Fibroblast of skin of left quadriceps (primary cell): ENCODE data around the gene RANBP2.

ENCODE experiments used
- DNase-seq, 2 experiments: peaks; one replicate each; pipeline ENCODE4 v3.0.0-alpha.2; 2013; ENCODE audit warnings: low read depth in 2 of 2

The RANBP2 gene

DNA sequence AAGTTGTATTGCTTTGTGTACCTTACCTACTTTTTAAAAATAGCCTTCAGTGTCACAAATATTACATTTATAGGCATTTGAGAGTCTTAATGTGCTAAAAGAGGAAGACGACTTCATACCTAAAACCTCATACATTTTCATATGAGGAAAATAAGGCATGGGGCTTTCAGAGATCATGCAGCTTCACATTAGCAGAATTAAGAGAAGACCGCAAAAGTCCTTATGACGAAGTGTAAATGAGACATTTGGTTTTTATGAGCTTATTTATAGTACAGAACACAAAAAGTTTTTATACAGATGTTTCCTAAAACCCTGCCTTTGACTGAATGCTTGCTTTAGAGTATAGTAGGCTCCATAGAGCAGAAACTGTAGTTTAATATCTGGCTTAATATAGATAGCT lies 57.2 kb downstream of the RANBP2 start:
- no peak for DNase-seq

DNA sequence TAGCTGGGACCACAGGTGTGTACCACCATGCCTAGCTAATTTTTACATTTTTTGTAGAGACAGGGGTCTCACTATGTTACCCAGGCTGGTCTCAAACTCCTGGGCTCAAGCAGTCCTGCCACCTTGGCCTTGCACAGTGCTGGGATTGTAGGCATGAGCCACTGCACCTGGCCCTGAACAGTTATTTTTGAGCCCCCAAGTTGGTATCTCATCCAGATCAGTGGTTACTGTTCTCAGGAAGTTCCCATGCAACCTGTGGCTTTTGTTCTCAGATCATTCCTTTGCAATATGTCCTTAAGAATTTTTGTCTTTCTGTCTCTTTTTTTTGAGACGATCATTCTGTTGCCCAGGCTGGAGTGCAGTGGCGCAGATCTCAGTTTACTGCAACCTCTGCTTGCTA lies 59.6 kb downstream of the RANBP2 start:
- no peak for DNase-seq

DNA sequence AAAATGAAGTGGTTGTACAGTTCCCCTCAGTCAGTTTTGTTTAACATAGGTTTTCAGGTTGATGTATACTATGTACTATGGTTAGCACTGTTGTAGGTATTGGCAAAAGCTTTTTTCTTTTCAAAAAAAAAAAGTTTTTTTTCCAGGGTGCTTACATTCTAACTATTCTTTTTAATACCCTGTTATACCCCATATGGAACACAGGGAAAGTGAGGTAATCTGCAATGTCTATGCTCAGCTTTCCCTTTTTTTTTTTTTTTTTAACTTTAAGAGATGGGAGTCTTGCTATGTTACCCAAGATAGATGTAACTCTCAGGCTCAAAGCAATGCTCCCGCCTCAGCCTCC lies 66.7 kb downstream of the RANBP2 start:
- DNase-seq, result no peak

DNA sequence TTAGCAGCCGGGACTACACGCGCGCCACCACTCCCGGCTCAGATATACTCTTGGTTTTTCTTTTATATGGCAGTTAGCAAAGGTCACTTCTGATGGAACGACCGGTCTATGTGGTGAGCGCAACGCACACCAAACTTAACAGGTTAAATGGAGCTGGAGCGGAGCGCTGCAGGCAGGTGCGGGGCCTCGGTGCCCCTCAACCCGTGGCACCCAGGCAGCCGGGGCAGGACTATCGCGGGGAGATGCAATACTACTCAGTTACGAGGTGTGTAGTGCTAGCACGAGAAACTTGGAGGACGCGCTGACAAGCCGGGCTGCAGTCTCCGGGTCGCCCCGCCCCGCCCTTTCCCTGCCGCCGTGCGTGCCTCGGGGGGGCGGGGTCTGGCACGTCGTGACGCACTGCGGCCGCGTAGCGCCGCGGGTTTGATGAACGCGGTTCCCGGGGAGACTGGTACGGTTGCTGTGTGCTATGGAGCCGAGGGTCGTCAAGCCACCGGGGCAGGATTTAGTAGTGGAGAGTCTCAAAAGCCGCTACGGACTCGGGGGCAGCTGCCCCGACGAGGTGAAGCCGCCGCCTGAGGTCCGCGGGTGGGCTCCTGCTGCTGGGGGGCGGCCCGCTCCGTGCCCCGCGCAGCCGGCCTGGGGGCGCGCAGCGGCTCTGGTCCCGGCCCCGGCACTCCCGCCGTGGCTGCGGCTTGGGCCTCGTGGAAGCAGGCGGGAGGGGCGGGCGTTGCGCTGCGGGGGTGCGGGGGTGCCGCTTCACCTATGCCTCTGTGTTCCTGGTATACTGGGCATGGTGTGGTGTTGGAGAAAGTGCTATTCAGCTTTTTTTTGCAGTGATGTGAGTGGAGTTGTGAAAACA lies 67.3 kb downstream of the RANBP2 start, which contains the start of gene CCDC138:
CCDC138 (plus strand) TSS at position 418 of the 862 bp plus-strand sequence; CDS start at position 470, 52 bp downstream.
- DNase-seq, result peak; percentile 65 to 68

DNA sequence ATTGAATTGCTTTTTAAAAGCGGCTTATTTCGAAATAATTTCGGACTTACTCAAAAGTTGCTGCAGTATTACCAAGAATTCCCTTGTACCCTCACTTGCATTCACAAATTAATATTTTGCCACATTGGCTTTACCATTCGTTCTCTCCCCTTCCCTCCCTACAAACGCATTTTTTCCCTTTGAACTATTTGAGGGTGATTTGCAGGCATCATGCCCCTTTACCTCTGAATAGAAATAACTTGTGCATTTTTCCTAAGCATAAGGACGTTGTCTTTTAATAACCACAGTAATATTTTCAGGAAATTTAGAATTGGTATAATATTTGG lies 67.9 kb downstream of the RANBP2 start:
- no peak for DNase-seq

DNA sequence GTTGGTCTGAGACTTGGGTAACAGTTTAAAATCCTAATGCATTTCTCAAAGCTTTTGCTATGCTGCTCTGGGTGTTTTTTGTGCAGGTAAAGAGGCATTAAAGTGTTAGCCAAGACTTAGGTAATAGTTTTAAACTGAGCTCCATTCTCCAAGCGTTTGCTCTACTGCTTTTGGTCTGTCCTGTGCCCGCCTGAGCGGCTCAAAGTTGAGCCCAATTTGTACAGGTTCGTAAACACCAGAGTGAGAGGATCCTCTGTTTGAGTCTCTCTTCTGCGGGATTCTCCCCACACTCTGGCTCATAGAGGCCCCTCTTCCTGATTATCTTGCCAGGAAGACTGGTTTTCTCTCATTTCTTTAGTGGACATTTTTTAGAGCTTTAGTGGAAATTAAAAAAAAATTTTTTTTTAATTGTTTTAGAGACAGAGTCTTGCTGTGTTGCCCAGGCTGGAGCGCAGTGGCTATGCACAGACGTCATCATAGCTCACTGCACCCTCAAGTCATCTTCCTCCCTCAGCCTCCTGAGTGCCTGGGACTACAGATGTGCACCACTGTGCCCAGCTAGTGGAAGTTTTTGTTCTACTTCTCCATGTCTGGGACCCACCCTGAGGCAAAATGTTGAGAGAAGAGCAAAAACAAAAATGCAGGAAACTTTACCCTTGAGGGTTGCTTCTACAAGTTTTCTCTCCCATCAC lies 83.9 kb downstream of the RANBP2 start:
- no peak for DNase-seq

DNA sequence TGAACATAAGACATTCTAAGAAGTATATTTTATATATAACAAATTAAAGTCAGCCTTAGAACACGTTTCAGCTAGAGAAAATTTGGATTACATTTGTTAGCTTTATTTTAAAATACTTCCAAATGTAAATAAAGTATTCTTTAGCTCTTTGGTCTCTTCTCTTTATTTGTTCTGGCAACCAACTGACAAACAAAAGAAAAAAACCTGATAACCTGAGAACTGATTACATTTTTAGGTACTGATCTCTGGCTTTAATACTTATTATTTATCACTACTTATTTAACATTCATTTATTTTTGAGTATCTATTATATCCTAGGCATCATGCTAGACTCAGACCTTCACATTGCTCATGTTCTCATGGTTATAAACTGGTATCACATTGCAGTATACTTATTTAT lies 85.8 kb downstream of the RANBP2 start:
- no peak for DNase-seq

DNA sequence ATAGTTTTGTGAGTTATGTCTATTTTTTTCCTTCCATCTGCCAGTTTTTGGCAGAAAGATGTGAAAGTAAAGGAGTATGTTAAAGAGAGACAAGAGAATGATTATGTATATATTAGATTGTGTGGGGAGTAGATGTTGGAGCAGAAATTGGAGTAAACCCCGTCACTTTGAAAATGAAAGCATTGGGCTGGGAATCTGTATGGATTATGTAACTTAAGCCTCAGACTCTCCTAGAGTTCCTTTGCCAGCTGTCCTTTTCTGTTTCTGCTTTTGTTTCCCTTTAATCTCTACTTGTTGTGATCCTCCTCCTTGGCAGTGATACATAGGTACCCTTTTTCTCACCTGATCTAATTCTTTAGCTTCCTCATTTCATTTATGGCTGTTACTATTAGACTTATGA lies 86.5 kb downstream of the RANBP2 start:
- no peak for DNase-seq

DNA sequence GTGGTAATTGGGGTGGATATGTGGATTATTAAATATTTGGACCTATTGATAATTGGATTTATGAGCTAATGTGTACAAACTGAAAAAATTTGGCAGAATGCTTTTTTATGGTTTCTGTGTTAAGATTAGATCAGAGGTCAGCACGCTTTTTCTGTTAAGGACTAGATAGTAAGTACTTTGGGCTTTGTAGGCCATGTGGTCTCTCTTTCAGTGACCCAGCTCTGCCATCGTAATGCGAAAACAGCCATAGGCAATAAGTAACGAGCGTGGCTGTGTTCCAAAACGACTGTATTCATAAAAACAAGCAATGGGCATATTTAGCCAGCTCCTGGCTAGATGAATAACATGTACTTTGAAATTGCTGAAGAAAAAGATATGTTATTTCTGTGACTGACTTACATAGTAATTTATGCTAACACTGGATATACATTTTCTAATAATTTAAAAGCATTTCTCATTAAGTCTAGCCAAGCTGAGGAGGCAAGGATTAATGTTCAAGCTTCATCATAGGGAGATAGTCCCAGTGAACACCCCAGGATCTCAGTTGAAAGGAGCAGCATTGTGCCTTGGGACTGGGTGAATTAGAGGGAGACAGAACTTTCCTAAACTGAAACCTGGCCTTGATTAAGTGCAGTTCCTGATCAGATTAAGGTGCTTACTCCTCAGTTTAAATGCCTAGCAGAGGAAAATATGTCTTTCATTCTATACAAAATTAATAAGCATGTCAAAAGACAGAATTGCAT lies 87.3 kb downstream of the RANBP2 start:
- DNase-seq, result no peak

DNA sequence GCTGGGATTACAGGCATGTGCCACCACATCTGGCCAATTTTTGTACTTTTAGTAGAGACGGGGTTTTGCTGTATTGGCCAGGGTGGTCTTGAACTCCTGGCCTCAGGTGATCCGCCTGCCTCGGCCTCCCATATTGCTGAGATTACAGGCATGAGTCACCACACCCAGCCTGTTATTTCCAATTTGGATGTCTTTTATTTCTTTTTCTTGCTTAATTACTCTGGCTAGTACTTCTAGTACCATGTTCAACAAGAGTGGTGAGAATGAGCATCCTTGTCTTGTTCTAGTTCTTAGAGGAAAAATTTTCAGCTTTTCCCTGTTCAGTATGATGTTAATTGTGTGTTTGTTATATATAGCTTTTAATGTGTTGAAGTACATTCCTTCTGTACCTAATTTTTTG lies 90.7 kb downstream of the RANBP2 start:
- DNase-seq, result no peak

DNA sequence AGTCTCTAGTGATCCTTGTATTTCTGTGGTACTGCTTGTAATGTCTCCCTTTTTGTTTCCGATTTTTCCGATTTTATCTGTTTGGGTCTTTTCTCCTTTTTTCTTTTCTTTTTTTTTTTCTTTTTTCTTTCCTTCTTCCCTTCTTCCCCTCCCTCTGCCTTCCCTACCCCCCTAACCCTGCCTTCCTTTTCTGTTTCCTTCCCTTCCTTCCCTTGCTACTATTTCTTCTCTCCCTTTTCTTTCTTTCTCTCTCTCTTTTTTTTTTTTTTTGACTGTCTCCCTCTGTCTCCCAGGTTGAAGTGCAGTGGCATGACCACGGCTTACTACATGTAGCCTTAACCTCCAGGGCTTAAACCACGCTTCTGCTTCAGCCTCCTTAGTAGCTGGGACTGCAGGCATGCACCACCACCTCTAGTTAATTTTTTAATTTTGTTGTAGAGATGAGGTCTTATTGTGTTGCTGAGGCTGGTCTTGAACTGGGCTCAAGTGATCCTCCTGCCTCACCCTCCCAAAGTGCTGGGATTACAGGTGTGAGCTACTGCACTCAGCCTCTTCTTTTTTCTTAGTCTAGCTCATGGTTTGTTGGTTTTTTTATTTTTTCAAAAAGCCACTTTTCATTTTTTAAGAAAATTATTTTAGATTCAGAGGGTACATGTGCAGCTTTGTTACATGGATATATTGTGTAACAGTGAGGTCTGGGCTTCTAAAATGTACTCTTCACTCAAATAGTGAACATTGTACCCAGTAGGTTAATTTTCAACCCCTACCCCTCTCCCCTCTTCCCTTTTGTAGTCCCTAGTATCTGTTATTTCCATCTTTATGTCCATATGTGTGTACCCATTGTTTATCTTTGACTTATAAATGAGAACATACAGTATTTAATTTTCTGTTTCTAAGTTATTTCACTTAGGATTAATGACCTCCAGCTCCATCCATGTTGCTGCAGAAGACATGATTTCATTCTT lies 92.0 kb downstream of the RANBP2 start:
- no peak for DNase-seq

DNA sequence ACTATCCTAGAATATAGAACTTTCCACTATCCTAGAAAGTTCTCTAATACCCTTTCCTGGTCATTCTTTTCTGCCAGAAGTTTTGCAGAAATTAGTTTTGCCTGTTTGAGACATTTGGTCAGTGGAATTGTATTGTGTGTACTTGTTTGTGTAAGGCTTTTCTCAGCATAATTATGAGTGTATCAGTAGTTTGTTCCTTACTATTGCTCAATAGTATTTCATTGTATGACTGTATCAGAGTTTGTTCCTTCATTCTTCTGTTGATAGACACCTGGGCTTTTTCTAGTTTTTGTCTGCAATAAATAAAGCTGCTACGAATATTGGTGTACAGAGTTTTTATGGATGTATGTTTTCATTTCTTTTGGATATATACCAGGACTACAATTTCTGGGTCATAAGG lies 94.5 kb downstream of the RANBP2 start:
- no peak for DNase-seq

DNA sequence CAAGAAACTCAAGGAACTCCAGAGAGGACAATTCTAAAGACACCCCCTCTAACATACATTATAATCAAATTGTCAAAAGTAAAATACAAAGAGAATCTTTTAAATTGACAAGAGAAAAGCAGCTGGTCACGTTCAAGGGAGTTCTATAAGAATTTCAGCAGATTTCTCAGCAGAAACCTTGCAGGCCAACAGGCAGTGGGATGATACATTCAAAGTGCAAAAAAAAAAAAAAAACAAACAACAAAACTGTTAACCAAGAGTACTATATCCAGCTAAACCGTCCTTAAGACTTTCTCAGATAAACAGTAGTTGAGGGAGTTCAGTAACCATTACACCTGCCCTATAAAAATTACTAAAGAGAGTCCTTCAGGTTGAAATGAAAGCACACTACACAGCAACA lies 101.2 kb downstream of the RANBP2 start:
- DNase-seq, result no peak

DNA sequence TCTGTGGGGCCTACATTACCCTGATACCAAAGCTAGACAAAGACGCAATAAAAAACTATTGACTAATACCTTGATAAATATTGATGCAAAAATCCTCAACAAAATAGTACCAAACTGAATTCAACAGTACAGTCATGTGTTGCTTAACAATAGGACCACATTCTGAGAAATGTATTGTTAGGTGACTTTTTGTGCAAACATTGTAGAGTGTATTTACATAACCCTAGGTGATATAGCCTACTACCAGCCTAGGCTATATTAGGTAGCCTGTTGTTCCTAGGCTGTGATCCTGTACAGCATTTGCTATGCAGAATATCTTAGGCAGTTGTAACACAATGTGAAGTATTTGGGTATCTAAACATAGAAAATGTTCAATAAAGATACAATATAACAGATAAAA lies 104.0 kb downstream of the RANBP2 start:
- no peak for DNase-seq

DNA sequence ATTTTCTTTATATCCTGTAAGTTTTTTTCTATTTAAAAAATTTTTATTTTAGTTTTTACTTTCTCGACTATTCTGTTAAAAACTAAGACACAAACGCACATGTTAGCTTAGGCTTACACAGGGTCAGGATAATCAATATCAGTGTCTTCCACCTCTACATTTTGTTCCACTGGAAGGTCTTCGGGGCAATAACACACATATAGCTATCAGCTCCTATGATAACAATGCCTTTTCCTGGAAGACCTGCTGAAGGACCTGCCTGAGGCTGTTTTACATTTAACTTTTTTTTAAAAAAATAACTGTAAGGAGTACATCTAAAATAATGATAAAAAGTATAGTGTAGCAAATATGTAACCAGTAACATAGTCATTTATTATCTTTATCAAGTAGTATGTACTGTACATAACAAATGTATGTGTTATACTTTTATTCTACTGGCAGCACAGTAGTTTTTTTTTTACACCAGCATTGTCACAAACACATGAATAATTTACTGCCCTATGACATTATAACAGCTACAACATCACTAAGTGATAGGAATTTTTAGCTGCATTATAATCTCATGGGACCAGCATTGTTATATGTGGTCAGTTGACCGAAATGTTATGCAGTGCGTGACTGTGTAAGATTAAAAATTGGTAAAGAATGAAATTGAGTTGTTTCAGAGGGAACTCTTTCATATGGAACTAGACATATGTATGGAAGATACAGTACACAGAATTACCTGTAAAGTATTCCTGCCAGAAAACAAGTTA lies 105.2 kb downstream of the RANBP2 start:
- DNase-seq, result no peak

DNA sequence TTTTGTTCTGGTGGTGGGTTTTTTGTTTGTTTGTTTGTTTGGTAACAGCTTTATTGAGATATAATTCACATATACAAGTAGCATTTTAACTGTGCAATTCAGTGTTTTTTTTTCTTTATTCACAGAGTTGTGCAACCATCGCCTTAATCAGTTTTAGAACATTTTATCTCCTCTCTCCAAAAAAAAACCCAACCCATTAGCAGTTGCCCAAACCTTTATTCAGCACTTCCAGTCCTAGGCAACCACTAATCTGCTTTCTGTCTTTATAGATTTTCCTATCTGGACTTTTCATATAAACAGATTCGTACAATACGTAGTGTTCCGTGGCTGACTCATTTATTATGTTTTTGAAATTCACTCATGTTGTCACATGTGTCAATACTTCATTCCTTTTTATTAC lies 106.0 kb downstream of the RANBP2 start:
- no peak for DNase-seq

DNA sequence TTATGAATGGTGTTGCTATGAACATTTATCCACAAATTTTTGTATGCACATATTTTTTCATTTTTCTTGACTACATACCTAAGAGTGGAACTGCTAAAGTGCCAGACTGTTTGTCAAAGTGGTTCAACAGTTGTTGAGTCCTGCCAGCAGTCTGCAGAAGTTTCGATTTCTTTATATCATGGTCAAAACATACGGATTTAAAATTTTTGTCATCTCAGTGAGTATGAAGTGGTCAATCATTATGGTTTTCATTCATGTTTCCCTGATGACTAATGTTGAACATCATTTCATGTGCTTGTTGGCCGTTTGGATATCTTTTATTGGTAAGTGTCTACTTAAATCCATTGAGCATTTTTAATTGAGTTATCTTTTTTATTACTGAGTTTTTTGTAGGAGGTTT lies 106.5 kb downstream of the RANBP2 start:
- DNase-seq, result no peak

DNA sequence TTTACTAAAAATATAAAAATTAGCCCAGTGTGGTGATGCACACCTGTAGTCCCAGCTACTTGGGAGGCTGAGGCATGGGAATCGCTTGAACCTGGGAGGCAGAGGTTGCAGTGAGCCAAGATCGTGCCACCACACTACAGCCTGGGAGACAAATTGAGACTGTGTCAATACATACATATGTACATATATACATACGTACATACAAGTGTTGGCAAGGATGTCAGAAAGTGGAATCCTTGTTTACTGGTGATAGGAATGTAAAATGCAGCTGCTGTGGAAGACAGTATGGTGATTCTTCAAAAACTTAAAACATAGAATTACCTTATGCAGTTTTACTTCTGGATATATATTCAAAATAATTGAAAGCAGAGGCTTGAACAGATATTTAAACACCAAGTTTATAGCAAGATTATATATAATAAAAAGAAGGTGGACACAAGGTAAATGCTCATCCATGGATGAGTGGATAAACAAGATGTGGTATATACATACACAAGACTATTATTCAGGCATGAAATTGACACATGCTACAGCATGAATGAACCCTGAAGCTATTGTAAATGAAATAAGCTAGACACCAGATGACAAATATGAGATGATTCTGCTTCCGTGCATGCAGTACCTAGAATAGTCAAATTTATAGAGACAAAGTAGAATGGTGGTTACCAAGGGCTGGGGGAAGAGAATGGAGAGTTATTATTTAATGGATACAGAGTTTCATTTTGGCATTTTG lies 110.5 kb downstream of the RANBP2 start:
- DNase-seq, result no peak

DNA sequence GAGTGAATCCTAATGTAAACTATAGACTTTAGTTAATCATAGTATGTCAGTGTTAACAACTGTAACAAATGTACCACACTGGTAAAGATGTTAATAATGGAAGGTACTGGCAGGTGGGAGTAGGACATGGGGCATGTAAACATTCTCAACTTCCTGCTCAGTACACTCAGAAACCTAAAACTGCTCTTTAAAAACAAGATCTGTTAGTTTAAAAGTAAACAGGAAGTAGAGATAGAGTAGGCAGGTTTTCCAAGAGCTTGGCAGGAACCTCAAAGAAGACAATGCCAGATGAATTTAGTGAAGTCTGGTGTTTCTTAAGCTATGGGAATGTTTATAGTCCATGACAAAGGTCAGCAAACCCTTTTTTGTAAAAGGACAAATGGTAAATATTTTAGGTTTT lies 113.9 kb downstream of the RANBP2 start:
- no peak for DNase-seq

DNA sequence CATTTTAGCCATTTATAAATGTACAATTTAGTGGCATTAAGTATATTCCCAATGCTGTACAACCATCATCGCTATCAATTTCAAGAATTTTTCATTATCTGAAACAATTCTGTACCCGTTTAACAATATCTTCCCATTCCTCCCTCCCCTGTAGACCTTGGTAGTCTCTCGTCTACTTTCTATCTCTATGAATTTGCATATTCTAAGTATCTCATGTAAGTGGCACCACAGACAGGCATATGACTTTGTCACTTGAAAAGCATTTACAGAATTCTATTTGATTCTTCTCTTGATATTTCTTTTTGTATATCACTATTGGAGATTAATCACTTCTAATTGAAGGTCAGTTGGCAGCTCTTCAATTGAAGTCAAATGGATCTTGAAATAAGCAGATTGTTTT lies 115.3 kb downstream of the RANBP2 start:
- no peak for DNase-seq
